Uterus (tissue), 4 donors: Measurements from ENCODE around the gene SCAF4. TPM values are rescaled to one million over a fixed set of nuclear protein-coding genes. Genes with fewer than 3 reads are reported as not detected.

Experiments used
- DNase-seq, 2 donors: peaks; one replicate each; pipeline ENCODE4 v3.0.0-alpha.2; 2019 to 2020
- H3K27ac ChIP-seq, 2 donors: fragments of 200-600 bp; sonication (generic); 1 replicate in 1 of 2; 2 replicates in 1 of 2; pipeline ENCODE4 v1.5.1; 2016 to 2018
- H3K27me3 ChIP-seq, 2 donors: fragments of 200-600 bp; sonication (generic); one replicate each; pipeline ENCODE4 v1.5.1; 2018 to 2019; ENCODE audit warnings: control low read depth in 1 of 2
- H3K36me3 ChIP-seq, 2 donors: fragments of 200-600 bp; sonication (generic); one replicate each; pipeline ENCODE4 v1.5.1; 2019; ENCODE audit warnings: control low read depth in 1 of 2
- H3K4me1 ChIP-seq, 2 donors: fragments of 200-600 bp; sonication (generic); one replicate each; pipeline ENCODE4 v1.5.1; 2018 to 2019; ENCODE audit warnings: control low read depth in 1 of 2
- H3K4me3 ChIP-seq, 2 donors: fragments of 200-600 bp; sonication (generic); 1 replicate in 1 of 2; 2 replicates in 1 of 2; pipeline ENCODE4 v1.5.1; 2018 to 2019; ENCODE audit warnings: mild to moderate bottlenecking in 1 of 2
- H3K9me3 ChIP-seq, 2 donors: fragments of 200-600 bp; sonication (generic); one replicate each; pipeline ENCODE4 v1.5.1; 2019; ENCODE audit warnings: control low read depth in 1 of 2
- POLR2A ChIP-seq, 2 donors: fragments of 450-650 bp; IDR thresholded peaks; one replicate each; pipeline ENCODE4 v1.6.1; 2016; ENCODE audit warnings: antibody characterized with exemption in 2 of 2, mild to moderate bottlenecking in 1 of 2, moderate library complexity in 1 of 2
- intact Hi-C: fragments of 100-400 bp; cut with DNase I; formaldehyde crosslinking; loops from one replicate; pipeline ENCODE4 v1.15.1; 2023; ENCODE audit warnings: low total_unique reads
- total RNA-seq, 4 donors: library from RNA; depleted of rRNA in 3 of 4; stranded (reverse); fragments of >200 nt in 3 of 4; gene quantifications; one replicate each; pipeline versions ENCODE4 v1.1.0 to v1.2.4, GENCODE V29; 2014 to 2023
- TF ChIP-seq, protein P1 (sequence below), 4 experiments: fragments of 200-600 bp in 2 of 4; fragments of 450-650 bp in 2 of 4; sonication (generic) in 2 of 4; IDR thresholded peaks; one replicate each; pipeline ENCODE4 v1.5.1; 2016 to 2019; ENCODE audit warnings: antibody characterized with exemption in 4 of 4, mild to moderate bottlenecking in 2 of 4, moderate library complexity in 1 of 4
- donor health status: DM: yes; HTN: yes; CAD: no.

Gene SCAF4
- total RNA-seq, 4 donors from 2014 or later, result 4.9 to 50.5 (median 13.4) TPM

DNA sequence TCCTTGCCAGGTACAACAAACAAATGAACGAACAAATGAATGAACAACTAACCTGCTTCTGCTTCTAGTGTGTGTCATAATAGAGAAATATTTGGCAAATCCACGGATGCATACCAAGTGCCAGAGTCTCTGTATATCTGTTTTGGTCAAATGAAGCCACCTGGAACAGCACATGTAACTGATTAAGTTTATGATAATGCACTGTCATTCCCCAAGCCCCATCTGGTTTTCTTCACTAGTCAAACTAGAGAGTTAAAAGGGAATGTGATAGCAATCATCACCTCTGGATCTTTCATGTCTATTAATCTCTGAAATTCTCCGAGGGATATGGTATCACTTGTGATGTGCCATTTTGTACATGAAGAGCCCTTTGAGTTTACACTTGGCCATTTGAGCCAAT lies 21.0 kb upstream of the SCAF4 start:
- DNase-seq, result no peak
- H3K4me1 ChIP-seq, result no peaks in the 10 kb centered on the region
- H3K9me3 ChIP-seq, result no peaks in the 10 kb centered on the region
- no peaks in the 10 kb centered on the region for H3K27me3 ChIP-seq
- TF ChIP-seq, protein P1, sequence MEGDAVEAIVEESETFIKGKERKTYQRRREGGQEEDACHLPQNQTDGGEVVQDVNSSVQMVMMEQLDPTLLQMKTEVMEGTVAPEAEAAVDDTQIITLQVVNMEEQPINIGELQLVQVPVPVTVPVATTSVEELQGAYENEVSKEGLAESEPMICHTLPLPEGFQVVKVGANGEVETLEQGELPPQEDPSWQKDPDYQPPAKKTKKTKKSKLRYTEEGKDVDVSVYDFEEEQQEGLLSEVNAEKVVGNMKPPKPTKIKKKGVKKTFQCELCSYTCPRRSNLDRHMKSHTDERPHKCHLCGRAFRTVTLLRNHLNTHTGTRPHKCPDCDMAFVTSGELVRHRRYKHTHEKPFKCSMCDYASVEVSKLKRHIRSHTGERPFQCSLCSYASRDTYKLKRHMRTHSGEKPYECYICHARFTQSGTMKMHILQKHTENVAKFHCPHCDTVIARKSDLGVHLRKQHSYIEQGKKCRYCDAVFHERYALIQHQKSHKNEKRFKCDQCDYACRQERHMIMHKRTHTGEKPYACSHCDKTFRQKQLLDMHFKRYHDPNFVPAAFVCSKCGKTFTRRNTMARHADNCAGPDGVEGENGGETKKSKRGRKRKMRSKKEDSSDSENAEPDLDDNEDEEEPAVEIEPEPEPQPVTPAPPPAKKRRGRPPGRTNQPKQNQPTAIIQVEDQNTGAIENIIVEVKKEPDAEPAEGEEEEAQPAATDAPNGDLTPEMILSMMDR (IDR thresholded peaks at IDR 0.05), result no peak
- TF ChIP-seq POLR2A (IDR thresholded peaks at IDR 0.05), result no peak
- H3K4me3 ChIP-seq, result no peak overlapping the region
- intact Hi-C loops, result no loop called here
- H3K36me3 ChIP-seq, result no peaks in the 10 kb centered on the region
- H3K27ac ChIP-seq, result no peak overlapping the region

DNA sequence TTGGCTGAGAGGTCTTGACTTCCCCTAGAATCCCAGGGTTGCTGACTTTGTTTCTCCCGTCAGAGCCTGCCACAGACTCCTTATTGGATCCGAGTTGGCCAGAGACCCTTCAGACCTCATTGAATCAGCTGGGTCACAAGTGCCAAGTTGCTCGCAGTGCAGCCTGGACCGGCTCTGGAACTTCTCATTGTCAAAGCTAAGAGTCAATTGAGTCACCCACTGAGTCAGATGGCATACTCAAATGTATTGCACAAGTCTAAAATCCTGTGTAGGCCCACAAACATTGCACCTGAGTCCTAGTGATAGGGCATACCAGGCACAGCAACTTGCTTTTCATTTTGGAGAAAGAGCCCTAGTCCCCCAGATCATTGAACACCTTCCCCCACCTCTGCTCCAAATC lies 20.4 kb upstream of the SCAF4 start:
- TF ChIP-seq POLR2A (IDR thresholded peaks at IDR 0.05), result no peak
- TF ChIP-seq, protein P1 (IDR thresholded peaks at IDR 0.05), result no peak
- Histone ChIP-seq H3K9me3 (no peaks in the 10 kb centered on the region), H3K27ac (no peak overlapping the region), H3K27me3 (no peaks in the 10 kb centered on the region), H3K4me1 (no peaks in the 10 kb centered on the region), H3K36me3 (no peaks in the 10 kb centered on the region), H3K4me3 (no peak overlapping the region)
- intact Hi-C loops, result no loop called here
- no peak for DNase-seq

DNA sequence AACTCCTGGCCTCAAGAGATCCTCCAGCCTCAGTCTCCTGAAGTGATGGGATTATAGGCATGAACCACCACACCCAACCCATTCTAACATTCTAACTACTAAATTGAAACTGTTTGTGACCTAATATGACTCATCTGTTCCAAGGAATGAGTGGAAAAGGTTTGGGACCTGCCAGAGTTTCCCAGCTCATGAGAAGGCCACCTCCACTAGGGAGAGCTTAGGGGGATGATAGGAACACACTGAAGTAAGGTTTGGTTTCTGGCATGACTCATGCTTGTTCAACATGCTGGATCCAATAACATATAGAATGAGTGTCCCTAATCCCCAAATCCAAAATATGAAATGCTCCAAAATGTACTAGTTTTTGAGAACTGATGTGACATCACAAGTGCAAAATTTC lies 18.9 kb upstream of the SCAF4 start:
- intact Hi-C loops, result no loop called here
- Histone ChIP-seq H3K27ac (no peak overlapping the region), H3K36me3 (no peaks in the 10 kb centered on the region), H3K27me3 (no peaks in the 10 kb centered on the region), H3K4me3 (no peak overlapping the region), H3K9me3 (no peaks in the 10 kb centered on the region), H3K4me1 (no peaks in the 10 kb centered on the region)
- no peak for TF ChIP-seq POLR2A (IDR thresholded peaks at IDR 0.05)
- TF ChIP-seq, protein P1 (IDR thresholded peaks at IDR 0.05), result no peak
- no peak for DNase-seq

DNA sequence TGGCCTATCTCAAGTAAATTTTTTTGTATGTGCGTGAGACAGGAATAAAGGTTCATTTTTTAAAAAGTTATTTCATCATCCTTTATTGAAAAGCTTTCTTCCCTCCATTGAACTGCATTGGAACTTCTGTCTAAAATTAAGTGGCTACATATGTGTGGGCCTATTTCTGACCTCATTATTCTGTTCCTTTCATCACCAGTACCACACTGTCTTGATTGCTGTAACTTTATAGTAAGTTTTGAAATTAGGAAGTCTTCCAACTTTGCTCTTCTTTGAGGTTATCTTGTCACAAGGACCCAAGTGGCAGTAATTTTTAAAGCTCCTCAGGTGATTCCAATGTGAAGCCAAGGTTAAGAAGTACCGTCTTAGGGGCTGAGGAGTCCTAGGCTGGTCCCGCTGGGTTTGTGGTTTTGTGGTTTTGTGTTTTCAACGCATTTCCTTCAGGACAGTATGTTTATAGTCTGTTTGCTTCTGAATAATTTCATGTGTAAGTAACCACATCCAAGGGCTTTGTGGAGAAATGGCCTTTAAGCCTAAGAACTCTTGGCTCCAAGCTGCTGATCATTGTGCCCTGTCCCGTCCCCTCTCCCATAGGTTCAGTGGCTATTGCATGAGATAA lies 12.4 kb upstream of the SCAF4 start:
- no peak for TF ChIP-seq POLR2A (IDR thresholded peaks at IDR 0.05)
- TF ChIP-seq, protein P1 (IDR thresholded peaks at IDR 0.05), result no peak
- no peaks in the 10 kb centered on the region for H3K9me3 ChIP-seq
- no peak overlapping the region for H3K27ac ChIP-seq
- H3K4me1 ChIP-seq, result no peaks in the 10 kb centered on the region
- no peak for DNase-seq
- intact Hi-C loops, result no loop called here
- H3K4me3 ChIP-seq, result no peak overlapping the region
- no peaks in the 10 kb centered on the region for H3K27me3 ChIP-seq
- no peaks in the 10 kb centered on the region for H3K36me3 ChIP-seq

DNA sequence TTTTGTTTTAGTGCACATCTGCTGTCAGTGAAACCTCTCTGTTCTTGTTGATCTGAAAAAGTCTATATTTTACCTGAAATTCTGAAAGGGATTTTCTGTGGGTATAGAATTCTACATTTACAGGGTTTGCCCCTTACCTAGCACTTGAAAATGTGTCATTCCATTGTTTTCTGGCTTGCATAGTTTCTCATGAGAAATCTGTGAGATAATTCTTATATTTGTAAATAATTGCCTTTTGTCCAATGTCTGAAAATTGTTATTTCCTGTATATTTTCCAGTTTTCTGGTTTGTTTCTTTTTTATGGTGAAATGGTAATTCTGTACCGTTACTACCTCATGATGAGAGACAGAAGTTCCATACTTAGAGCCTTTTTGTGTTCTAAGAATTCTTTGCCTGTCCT lies 11.8 kb upstream of the SCAF4 start:
- no peak for TF ChIP-seq POLR2A (IDR thresholded peaks at IDR 0.05)
- TF ChIP-seq, protein P1 (IDR thresholded peaks at IDR 0.05), result no peak
- Histone ChIP-seq H3K4me1 (no peaks in the 10 kb centered on the region), H3K27me3 (no peaks in the 10 kb centered on the region), H3K9me3 (no peaks in the 10 kb centered on the region), H3K27ac (no peak overlapping the region), H3K36me3 (no peaks in the 10 kb centered on the region), H3K4me3 (no peak overlapping the region)
- no peak for DNase-seq
- intact Hi-C loops, result no loop called here
